Endodermal cell (in vitro differentiated cells): ENCODE data around the gene NCAPG. TPM values are rescaled to one million over a fixed set of nuclear protein-coding genes. Genes with fewer than 3 reads are reported as not detected.

ENCODE experiments used
- DNase-seq: peaks from one replicate; pipeline ENCODE4 v3.0.0-alpha.2; 2017
- H3K27ac ChIP-seq: 2 replicates; pipeline ENCODE4 v1.5.1; 2013; ENCODE audit warnings: mild to moderate bottlenecking, low read depth, low read length, moderate library complexity
- H3K27me3 ChIP-seq: 2 replicates; pipeline ENCODE4 v1.6.1; 2013; ENCODE audit warnings: mild to moderate bottlenecking, low read length, moderate library complexity; ENCODE audit not compliant: insufficient read depth, control insufficient read depth, poor library complexity, severe bottlenecking
- H3K36me3 ChIP-seq: 2 replicates; pipeline ENCODE4 v1.7.0; 2013; ENCODE audit warnings: mild to moderate bottlenecking, low read length, moderate library complexity; ENCODE audit not compliant: control insufficient read depth, insufficient read depth
- H3K4me1 ChIP-seq: one replicate; pipeline ENCODE4 v1.7.0; 2013; ENCODE audit warnings: low read length; ENCODE audit not compliant: control insufficient read depth, insufficient read depth
- H3K4me3 ChIP-seq: 2 replicates; pipeline ENCODE4 v1.5.1; 2013; ENCODE audit warnings: mild to moderate bottlenecking, low read length, moderate library complexity
- H3K9ac ChIP-seq: 2 replicates; pipeline ENCODE4 v1.6.1; 2013; ENCODE audit warnings: mild to moderate bottlenecking, low read length, moderate library complexity; ENCODE audit not compliant: poor library complexity, severe bottlenecking; ENCODE audit errors: extremely low read depth
- H3K9me3 ChIP-seq: 2 replicates; pipeline ENCODE4 v1.6.1; 2013; ENCODE audit warnings: mild to moderate bottlenecking, low read length, moderate library complexity; ENCODE audit not compliant: control insufficient read depth
- H3K27ac Mint-ChIP-seq: 2 replicates; pipeline ENCODE4 v1.8.0; 2020; ENCODE audit warnings: mixed read lengths
- H3K27me3 Mint-ChIP-seq: 2 replicates; pipeline ENCODE4 v1.8.0; 2021; ENCODE audit warnings: mild to moderate bottlenecking, mixed read lengths; ENCODE audit not compliant: insufficient read depth
- H3K36me3 Mint-ChIP-seq: 2 replicates; pipeline ENCODE4 v1.8.0; 2020; ENCODE audit warnings: low read depth, mixed read lengths
- H3K4me1 Mint-ChIP-seq: 2 replicates; pipeline ENCODE4 v1.8.0; 2020; ENCODE audit warnings: mixed read lengths
- H3K4me3 Mint-ChIP-seq: 2 replicates; pipeline ENCODE4 v1.8.0; 2020; ENCODE audit warnings: mild to moderate bottlenecking, moderate library complexity, mixed read lengths
- H3K9me3 Mint-ChIP-seq: 2 replicates; pipeline ENCODE4 v1.8.0; 2020; ENCODE audit warnings: mild to moderate bottlenecking, mixed read lengths
- CTCF ChIP-seq: fragments of 200-600 bp; sonication (generic); conservative IDR thresholded peaks from 2 replicates; pipeline ENCODE4 v1.5.0; 2021; ENCODE audit warnings: antibody characterized with exemption, mild to moderate bottlenecking
- WGBS, 2 experiments: methylation state at CpG; one replicate each; pipeline versions ENCODE4 v1.1.5 to v1.1.7; 2013; ENCODE audit warnings: missing lambda C conversion rate in 2 of 2, mixed read lengths in 1 of 2; ENCODE audit not compliant: insufficient coverage in 1 of 2, insufficient read length in 1 of 2; 5-methylcytosine and 5-hydroxymethylcytosine counted together
- total RNA-seq, 2 donors: library from RNA; stranded (reverse); fragmentation: NEBNext Ultra II Directional in 1 of 2; extraction: Animal tissue kit (Norgen Biotek cat#: 25700) in 1 of 2; gene quantifications; 2 replicates in 1 of 2; 3 replicates in 1 of 2; pipeline ENCODE4 v1.2.1, GENCODE V29; 2021

Gene NCAPG
- total RNA-seq, 2 donors from 2014 or later: 37.5 to 47.4 TPM

DNA sequence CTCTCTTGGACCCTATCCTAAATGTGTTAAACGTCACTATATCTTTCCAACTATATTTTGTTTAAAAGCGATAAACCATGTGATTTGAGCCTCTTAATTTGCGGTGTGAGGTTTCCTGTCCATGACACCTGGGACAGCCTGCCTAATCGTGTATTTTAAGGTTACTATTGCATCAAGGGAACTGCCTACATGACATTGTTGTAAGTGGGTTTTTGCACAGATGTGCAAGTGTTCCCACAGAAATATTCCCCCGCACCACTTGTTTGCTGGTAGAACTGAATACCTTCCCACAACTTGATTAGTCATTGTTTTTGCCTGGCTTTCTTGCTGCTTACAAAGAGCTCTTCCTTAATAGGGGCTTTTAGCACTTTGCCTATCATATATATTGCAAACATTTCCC is 24.2 kb upstream of the NCAPG start:
- peaks cover 28% of the 10 kb centered on the region for H3K27me3 ChIP-seq

GRCh38 chr4:17787315-17787714 is 23.5 kb upstream of the NCAPG start:
- Mint-ChIP-seq H3K36me3 (peaks cover 9% of the 10 kb centered on the region), H3K4me1 (peaks cover 6% of the 10 kb centered on the region), H3K9me3 (peaks cover 8% of the 10 kb centered on the region), H3K4me3 (no peak overlapping the region), H3K27me3 (peaks cover 13% of the 10 kb centered on the region), H3K27ac (no peak overlapping the region)
- Histone ChIP-seq H3K4me3 (no peak overlapping the region), H3K9ac (no peak overlapping the region), H3K9me3 (no peaks in the 10 kb centered on the region), H3K27ac (no peak overlapping the region), H3K27me3 (peaks cover 20% of the 10 kb centered on the region), H3K4me1 (no peaks in the 10 kb centered on the region), H3K36me3 (no peaks in the 10 kb centered on the region)
- no peak for TF ChIP-seq CTCF
- no peak for DNase-seq
- WGBS, 2 experiments: 90 to 100% methylated on average over 2 to 5 of the region's 5 CpGs

More for the DNA sequence above, 24.2 kb upstream of the NCAPG start:
- Histone ChIP-seq H3K9ac (no peak overlapping the region), H3K9me3 (no peaks in the 10 kb centered on the region), H3K27ac (no peak overlapping the region), H3K4me3 (no peak overlapping the region), H3K4me1 (no peaks in the 10 kb centered on the region), H3K36me3 (no peaks in the 10 kb centered on the region)
- Mint-ChIP-seq H3K27ac (no peak overlapping the region), H3K9me3 (peaks cover 4% of the 10 kb centered on the region), H3K4me3 (no peak overlapping the region), H3K4me1 (peaks cover 13% of the 10 kb centered on the region), H3K36me3 (peaks cover 5% of the 10 kb centered on the region), H3K27me3 (peaks cover 21% of the 10 kb centered on the region)
- 91 to 97% methylated on average over 4 to 5 of the region's 5 CpGs for WGBS, 2 experiments
- no peak for DNase-seq
- no peak for TF ChIP-seq CTCF

GRCh38 chr4:17788956-17789355 is 21.8 kb upstream of the NCAPG start:
- Histone ChIP-seq H3K27ac (no peak overlapping the region), H3K36me3 (peaks cover 4% of the 10 kb centered on the region), H3K9ac (no peak overlapping the region), H3K27me3 (peaks cover 4% of the 10 kb centered on the region), H3K4me3 (no peak overlapping the region), H3K4me1 (no peaks in the 10 kb centered on the region), H3K9me3 (no peaks in the 10 kb centered on the region)
- H3K36me3 Mint-ChIP-seq: peaks cover 18% of the 10 kb centered on the region
- DNase-seq: no peak
- no peak overlapping the region for H3K4me3 Mint-ChIP-seq
- H3K27me3 Mint-ChIP-seq: no peaks in the 10 kb centered on the region
- H3K9me3 Mint-ChIP-seq: peaks cover 8% of the 10 kb centered on the region
- H3K4me1 Mint-ChIP-seq: peaks cover 6% of the 10 kb centered on the region
- no peak for TF ChIP-seq CTCF
- no peak overlapping the region for H3K27ac Mint-ChIP-seq
